ENCODE results near the gene ANKRD29.

DNA sequence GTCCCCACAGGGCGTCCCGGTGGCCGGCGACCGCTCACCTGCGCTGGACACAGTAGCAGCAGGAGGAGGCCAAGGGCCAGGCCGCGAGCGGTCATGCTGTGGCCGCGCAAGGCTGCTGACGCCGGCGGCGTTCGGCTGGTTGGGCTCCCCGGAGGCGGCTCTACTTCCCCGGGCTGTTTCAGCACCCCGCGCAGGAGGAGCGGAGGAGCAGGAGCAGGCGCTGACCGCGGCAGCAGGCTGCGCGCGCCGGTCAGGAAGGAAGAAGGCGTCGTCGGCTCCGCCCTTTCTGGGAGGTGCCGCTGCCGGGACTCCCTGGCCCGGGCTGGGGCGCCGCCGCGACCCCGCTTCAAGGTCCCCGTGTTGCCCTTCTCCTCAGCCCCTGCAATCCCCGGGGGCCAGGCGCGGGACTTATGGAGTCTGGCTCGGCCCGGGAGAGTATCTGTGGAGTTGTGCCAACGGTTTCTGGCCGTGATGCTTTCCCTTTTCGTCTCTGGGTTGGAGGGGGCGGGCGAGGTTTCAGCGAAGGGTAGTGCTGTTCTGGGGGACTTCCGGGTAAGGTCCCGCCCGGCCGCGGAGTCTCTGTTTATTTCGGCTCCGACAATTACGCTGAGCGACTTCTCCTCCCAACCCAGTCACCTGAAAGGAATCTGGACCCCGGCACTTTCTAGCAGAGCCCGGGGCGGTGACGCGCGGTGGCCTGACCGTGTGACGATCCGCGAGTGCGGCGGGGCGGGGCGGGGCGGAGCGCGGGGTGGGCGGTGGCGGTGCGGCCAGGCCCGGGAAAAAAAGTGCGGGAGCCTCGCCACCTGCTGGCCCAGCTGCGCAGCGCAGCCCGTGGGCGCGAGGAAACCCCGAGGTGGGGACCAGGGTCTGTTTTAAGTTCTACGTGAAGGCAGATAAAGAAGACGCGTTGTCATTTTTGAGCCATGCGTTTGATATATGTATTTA lies 76.2 kb downstream of the ANKRD29 start, which contains the start of gene NPC1:
- TF ChIP-seq POLR2AphosphoS5 (IDR thresholded peaks at IDR 0.05) (peak; percentile 80), CTCF (IDR thresholded peaks at IDR 0.05) (peak; percentile 94 to 97 (median 96)), POLR2A (IDR thresholded peaks at IDR 0.05) (peak; percentile 85)

Data from prostate gland (tissue), 2 donors.